HepG2 (cell line): Measurements from ENCODE around the gene CIAO2A. TPM values are rescaled to one million over a fixed set of nuclear protein-coding genes. Genes with fewer than 3 reads are reported as not detected.

Experiments used
- AKAP8 ChIP-seq: sonication (generic); formaldehyde crosslinking; IDR thresholded peaks from 2 replicates; pipeline ENCODE4 v1.5.1; 2020; ENCODE audit warnings: mild to moderate bottlenecking, missing genetic modification reagents
- FOXA1 ChIP-seq, 2 experiments: fragments of 450-650 bp in 1 of 2; sonication (generic) in 1 of 2; formaldehyde crosslinking in 1 of 2; IDR thresholded peaks; 2 replicates each; pipeline versions ENCODE4 v1.4.0 to v1.6.1; 2016 to 2020; ENCODE audit warnings: missing genetic modification reagents in 1 of 2
- KDM2A ChIP-seq: sonication (generic); formaldehyde crosslinking; IDR thresholded peaks from 2 replicates; pipeline ENCODE4 v1.4.0; 2020; ENCODE audit warnings: low read depth, missing genetic modification reagents, borderline replicate concordance
- MIER2 ChIP-seq: IDR thresholded peaks from 2 replicates; pipeline ENCODE4 v1.6.1; 2016; ENCODE audit warnings: missing biosample characterization, missing genetic modification reagents
- SP140L ChIP-seq: sonication (generic); formaldehyde crosslinking; IDR thresholded peaks from 2 replicates; pipeline ENCODE4 v1.4.0; 2020; ENCODE audit warnings: missing genetic modification reagents, borderline replicate concordance
- SP5 ChIP-seq: IDR thresholded peaks from 2 replicates; pipeline ENCODE4 v1.6.1; 2016; ENCODE audit warnings: low read depth, borderline replicate concordance
- TOPORS ChIP-seq: sonication (generic); formaldehyde crosslinking; IDR thresholded peaks from 2 replicates; pipeline ENCODE4 v1.8.0; 2023; ENCODE audit warnings: mild to moderate bottlenecking, missing genetic modification reagents
- ZC3H13 ChIP-seq: sonication (generic); formaldehyde crosslinking; IDR thresholded peaks from 2 replicates; pipeline ENCODE4 v1.8.1; 2023; ENCODE audit warnings: mild to moderate bottlenecking, missing genetic modification reagents, moderate library complexity
- ZNF484 ChIP-seq: sonication (generic); formaldehyde crosslinking; IDR thresholded peaks from 2 replicates; pipeline ENCODE4 v1.5.1; 2020; ENCODE audit warnings: mild to moderate bottlenecking, low read depth, missing genetic modification reagents, borderline replicate concordance
- ZNF724P ChIP-seq: sonication (generic); formaldehyde crosslinking; IDR thresholded peaks from 2 replicates; pipeline ENCODE4 v1.8.0; 2022; ENCODE audit warnings: missing genetic modification reagents, borderline replicate concordance
- polyA plus RNA-seq, 8 experiments: library from polyadenylated mRNA; depleted of rRNA in 3 of 8; stranded (reverse) in 7 of 8; unstranded in 1 of 8; fragments of >200 nt; fragmentation: Illumina TruSeq in 4 of 8; extraction: Trizol in 4 of 8; gene quantifications; 2 replicates each; pipeline versions ENCODE4 v1.2.1 to v1.2.3, GENCODE V29; 2011 to 2016; ENCODE audit warnings: low read depth in 4 of 8, missing spikeins in 1 of 8, mixed read lengths in 1 of 8; ENCODE audit not compliant: insufficient read depth in 1 of 8
- total RNA-seq, 5 experiments: library from RNA; depleted of rRNA; stranded (reverse); fragments of >200 nt; fragmentation: Illumina TruSeq; extraction: Trizol; gene quantifications; 2 replicates each; pipeline ENCODE4 v1.2.3, GENCODE V29; 2016; ENCODE audit warnings: low read depth in 1 of 5
- TF ChIP-seq, protein P1 (sequence below), 2 experiments: sonication (generic) in 1 of 2; formaldehyde crosslinking in 1 of 2; IDR thresholded peaks; 2 replicates each; pipeline versions ENCODE4 v1.4.0 to v1.6.1; 2016 to 2020; ENCODE audit warnings: borderline replicate concordance in 1 of 2, low read depth in 1 of 2, mild to moderate bottlenecking in 1 of 2, missing genetic modification reagents in 1 of 2
- TF ChIP-seq, protein P2 (sequence below): sonication (generic); formaldehyde crosslinking; IDR thresholded peaks from 2 replicates; pipeline ENCODE4 v1.5.0; 2020; ENCODE audit warnings: missing genetic modification reagents
- TF ChIP-seq, protein P3 (sequence below): sonication (generic); formaldehyde crosslinking; IDR thresholded peaks from 2 replicates; pipeline ENCODE4 v1.5.0; 2020; ENCODE audit warnings: mild to moderate bottlenecking, low read depth, missing genetic modification reagents, borderline replicate concordance
- TF ChIP-seq, protein P4 (sequence below): sonication (generic); formaldehyde crosslinking; conservative IDR thresholded peaks from 2 replicates; pipeline ENCODE4 v1.4.0; 2020; ENCODE audit warnings: missing genetic modification reagents
- TF ChIP-seq, protein P5 (sequence below): sonication (generic); formaldehyde crosslinking; IDR thresholded peaks from 2 replicates; pipeline ENCODE4 v1.8.0; 2022; ENCODE audit warnings: missing genetic modification reagents, mild to moderate bottlenecking, moderate library complexity, borderline replicate concordance
- TF ChIP-seq, protein P6 (sequence below): IDR thresholded peaks from 2 replicates; pipeline ENCODE4 v1.6.1; 2016; ENCODE audit warnings: missing compliant biosample characterization, missing genetic modification reagents, borderline replicate concordance

Gene CIAO2A
- total and polyA plus RNA-seq, 2 of the 13 experiments (the other 11 are each of a cell fraction or from before 2014, with no cell fraction given) = 83.0 to 100 TPM

DNA sequence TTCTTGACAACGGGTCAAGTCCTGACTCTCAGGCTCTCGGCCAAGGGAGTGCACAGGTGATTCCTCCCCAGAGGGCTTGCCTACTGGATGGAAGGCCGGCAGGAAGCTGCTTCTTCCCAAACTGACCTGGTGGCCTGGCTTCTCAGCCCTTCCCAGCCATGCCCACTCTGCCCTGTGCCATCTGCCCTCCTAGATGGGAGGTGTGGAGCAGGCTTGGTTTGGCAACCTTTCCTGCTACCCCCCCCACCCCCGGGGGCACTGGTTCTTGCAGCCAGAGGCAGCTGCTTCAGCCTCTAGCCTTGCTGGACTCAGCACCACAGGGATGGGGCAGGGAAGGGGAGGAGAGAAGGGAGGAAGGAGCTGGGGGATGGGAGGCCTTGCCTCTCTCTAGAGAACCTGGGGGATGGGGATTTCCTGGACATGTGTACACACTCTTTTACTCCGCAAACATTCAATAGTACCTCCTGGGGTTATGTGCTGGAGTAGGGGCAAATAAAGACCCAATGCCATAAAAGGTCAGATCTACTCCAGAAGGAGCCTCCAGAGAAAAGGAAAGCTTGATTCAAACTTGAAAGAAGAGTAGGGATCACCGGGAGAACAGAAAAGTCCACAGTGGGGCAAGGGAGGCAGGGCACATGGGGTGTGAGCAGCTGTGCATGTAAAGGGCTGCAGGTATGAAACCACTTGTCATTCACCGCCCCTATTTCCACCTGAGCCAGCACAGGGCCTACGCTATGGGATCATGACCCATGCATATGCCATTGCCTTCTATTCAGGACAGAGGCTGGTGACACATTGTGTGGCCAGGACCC lies 43.2 kb downstream of the CIAO2A start (continued):
- TF ChIP-seq MIER2 (CRISPR knock-in tag) = no peak
- TF ChIP-seq TOPORS (CRISPR knock-in tag) = no peak
- 0 out of 2 replicates have a peak, but pooled peaks have one; percentile 16 for TF ChIP-seq SP5 (CRISPR knock-in tag)
- TF ChIP-seq KDM2A (CRISPR knock-in tag) = no peak
- no peak for TF ChIP-seq ZNF724P
- TF ChIP-seq ZC3H13 (CRISPR knock-in tag) = no peak
- TF ChIP-seq FOXA1 (IDR thresholded peaks at IDR 0.05) = no peak
- TF ChIP-seq FOXA1 (CRISPR knock-in tag; IDR thresholded peaks at IDR 0.05) = peak; percentile 40
- TF ChIP-seq, protein P1, sequence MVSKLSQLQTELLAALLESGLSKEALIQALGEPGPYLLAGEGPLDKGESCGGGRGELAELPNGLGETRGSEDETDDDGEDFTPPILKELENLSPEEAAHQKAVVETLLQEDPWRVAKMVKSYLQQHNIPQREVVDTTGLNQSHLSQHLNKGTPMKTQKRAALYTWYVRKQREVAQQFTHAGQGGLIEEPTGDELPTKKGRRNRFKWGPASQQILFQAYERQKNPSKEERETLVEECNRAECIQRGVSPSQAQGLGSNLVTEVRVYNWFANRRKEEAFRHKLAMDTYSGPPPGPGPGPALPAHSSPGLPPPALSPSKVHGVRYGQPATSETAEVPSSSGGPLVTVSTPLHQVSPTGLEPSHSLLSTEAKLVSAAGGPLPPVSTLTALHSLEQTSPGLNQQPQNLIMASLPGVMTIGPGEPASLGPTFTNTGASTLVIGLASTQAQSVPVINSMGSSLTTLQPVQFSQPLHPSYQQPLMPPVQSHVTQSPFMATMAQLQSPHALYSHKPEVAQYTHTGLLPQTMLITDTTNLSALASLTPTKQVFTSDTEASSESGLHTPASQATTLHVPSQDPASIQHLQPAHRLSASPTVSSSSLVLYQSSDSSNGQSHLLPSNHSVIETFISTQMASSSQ (IDR thresholded peaks at IDR 0.05; ENCODE audit: low read depth) = no peak
- TF ChIP-seq, protein P1 (CRISPR knock-in tag; IDR thresholded peaks at IDR 0.05; ENCODE audit: borderline replicate concordance) = no peak
- TF ChIP-seq, protein P2, sequence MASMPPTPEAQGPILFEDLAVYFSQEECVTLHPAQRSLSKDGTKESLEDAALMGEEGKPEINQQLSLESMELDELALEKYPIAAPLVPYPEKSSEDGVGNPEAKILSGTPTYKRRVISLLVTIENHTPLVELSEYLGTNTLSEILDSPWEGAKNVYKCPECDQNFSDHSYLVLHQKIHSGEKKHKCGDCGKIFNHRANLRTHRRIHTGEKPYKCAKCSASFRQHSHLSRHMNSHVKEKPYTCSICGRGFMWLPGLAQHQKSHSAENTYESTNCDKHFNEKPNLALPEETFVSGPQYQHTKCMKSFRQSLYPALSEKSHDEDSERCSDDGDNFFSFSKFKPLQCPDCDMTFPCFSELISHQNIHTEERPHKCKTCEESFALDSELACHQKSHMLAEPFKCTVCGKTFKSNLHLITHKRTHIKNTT (CRISPR knock-in tag) = no peak
- TF ChIP-seq AKAP8 = no peak
- TF ChIP-seq, protein P3, sequence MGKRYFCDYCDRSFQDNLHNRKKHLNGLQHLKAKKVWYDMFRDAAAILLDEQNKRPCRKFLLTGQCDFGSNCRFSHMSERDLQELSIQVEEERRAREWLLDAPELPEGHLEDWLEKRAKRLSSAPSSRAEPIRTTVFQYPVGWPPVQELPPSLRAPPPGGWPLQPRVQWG (CRISPR knock-in tag) = no peak
- TF ChIP-seq, protein P4, sequence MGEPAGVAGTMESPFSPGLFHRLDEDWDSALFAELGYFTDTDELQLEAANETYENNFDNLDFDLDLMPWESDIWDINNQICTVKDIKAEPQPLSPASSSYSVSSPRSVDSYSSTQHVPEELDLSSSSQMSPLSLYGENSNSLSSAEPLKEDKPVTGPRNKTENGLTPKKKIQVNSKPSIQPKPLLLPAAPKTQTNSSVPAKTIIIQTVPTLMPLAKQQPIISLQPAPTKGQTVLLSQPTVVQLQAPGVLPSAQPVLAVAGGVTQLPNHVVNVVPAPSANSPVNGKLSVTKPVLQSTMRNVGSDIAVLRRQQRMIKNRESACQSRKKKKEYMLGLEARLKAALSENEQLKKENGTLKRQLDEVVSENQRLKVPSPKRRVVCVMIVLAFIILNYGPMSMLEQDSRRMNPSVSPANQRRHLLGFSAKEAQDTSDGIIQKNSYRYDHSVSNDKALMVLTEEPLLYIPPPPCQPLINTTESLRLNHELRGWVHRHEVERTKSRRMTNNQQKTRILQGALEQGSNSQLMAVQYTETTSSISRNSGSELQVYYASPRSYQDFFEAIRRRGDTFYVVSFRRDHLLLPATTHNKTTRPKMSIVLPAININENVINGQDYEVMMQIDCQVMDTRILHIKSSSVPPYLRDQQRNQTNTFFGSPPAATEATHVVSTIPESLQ (CRISPR knock-in tag) = no peak
- TF ChIP-seq, protein P5, sequence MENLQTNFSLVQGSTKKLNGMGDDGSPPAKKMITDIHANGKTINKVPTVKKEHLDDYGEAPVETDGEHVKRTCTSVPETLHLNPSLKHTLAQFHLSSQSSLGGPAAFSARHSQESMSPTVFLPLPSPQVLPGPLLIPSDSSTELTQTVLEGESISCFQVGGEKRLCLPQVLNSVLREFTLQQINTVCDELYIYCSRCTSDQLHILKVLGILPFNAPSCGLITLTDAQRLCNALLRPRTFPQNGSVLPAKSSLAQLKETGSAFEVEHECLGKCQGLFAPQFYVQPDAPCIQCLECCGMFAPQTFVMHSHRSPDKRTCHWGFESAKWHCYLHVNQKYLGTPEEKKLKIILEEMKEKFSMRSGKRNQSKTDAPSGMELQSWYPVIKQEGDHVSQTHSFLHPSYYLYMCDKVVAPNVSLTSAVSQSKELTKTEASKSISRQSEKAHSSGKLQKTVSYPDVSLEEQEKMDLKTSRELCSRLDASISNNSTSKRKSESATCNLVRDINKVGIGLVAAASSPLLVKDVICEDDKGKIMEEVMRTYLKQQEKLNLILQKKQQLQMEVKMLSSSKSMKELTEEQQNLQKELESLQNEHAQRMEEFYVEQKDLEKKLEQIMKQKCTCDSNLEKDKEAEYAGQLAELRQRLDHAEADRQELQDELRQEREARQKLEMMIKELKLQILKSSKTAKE (CRISPR knock-in tag) = no peak
- no peak for TF ChIP-seq SP140L
- TF ChIP-seq ZNF484 = no peak
- TF ChIP-seq, protein P6, sequence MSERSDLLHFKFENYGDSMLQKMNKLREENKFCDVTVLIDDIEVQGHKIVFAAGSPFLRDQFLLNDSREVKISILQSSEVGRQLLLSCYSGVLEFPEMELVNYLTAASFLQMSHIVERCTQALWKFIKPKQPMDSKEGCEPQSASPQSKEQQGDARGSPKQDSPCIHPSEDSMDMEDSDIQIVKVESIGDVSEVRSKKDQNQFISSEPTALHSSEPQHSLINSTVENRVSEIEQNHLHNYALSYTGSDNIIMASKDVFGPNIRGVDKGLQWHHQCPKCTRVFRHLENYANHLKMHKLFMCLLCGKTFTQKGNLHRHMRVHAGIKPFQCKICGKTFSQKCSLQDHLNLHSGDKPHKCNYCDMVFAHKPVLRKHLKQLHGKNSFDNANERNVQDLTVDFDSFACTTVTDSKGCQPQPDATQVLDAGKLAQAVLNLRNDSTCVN (CRISPR knock-in tag) = peak; percentile 99
